ENCODE measurements around the gene PABPN1.

DNA sequence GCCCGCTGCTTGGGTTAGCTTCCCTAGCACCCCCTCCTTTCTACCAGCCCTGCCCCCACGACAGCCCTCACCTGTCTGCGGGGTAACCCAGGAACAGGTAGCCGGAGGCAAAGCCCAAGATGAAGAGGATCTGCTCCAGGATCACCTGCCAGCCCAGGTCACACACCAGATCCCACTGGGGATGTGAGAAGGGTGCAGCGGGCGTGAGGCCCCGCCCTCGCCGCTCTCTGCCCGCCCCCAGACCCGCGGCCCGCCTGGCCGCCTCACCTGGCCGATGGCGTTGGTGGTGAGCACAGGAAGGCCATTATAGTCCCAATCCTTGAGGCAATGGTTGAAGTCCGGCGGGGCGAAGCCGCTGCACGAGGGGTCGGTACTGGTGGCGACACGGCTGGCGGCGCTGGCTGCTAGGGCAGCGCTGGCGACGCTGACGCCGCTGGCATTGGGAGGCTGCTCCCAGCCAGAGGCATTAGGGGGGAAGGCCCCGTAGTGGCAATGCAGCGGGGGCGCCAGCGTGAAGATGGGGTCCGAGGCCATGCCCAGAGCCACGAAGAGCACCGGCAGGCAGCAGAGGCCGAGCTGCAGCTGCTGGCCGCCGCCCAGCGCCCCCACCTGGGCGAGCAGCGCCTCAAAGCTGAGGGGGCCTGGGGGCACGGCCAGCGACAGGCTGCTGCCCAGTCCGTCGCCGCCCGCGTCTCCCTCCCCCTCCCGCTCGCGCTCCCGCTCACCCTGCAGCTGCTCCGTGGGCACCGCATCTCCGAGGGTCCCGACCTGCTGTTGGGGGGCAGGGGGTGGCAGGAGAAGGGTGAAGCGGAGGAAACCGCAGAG, 30.6 kb downstream of the PABPN1 start:
- TF ChIP-seq POLR2AphosphoS5 (IDR thresholded peaks at IDR 0.05) = no peak
- no peak for TF ChIP-seq POLR2A (IDR thresholded peaks at IDR 0.05)

Data from breast epithelium (tissue), 3 donors.